ENCODE results near the gene MAP3K4. TPM values are rescaled to one million over a fixed set of nuclear protein-coding genes. Genes with fewer than 3 reads are reported as not detected.

MAP3K4 gene
- total RNA-seq, 1 donor from 2014 or later: 51.6 TPM

DNA sequence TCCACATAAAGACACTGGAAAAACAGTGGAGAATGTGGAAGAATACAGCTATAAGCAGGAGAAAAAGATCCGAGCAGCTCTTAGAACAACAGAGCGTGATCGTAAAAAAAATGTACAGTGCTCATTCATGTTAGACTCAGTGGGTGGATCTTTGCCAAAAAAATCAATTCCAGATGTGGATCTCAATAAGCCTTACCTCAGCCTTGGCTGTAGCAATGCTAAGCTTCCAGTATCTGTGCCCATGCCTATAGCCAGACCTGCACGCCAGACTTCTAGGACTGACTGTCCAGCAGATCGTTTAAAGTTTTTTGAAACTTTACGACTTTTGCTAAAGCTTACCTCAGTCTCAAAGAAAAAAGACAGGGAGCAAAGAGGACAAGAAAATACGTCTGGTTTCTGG, 57.1 kb downstream of the MAP3K4 start:
- Mint-ChIP-seq H3K9me3 (no peaks in the 10 kb centered on the region), H3K36me3 (peaks cover 28% of the 10 kb centered on the region), H3K27me3 (no peaks in the 10 kb centered on the region), H3K27ac (no peak overlapping the region), H3K4me1 (ENCODE audit: unreplicated experiment) (peaks cover 8% of the 10 kb centered on the region), H3K4me3 (no peak overlapping the region)
- TF ChIP-seq, protein P1, sequence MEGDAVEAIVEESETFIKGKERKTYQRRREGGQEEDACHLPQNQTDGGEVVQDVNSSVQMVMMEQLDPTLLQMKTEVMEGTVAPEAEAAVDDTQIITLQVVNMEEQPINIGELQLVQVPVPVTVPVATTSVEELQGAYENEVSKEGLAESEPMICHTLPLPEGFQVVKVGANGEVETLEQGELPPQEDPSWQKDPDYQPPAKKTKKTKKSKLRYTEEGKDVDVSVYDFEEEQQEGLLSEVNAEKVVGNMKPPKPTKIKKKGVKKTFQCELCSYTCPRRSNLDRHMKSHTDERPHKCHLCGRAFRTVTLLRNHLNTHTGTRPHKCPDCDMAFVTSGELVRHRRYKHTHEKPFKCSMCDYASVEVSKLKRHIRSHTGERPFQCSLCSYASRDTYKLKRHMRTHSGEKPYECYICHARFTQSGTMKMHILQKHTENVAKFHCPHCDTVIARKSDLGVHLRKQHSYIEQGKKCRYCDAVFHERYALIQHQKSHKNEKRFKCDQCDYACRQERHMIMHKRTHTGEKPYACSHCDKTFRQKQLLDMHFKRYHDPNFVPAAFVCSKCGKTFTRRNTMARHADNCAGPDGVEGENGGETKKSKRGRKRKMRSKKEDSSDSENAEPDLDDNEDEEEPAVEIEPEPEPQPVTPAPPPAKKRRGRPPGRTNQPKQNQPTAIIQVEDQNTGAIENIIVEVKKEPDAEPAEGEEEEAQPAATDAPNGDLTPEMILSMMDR (conservative IDR thresholded peaks at IDR 0.05): no peak
- no peak for DNase-seq (ENCODE audit: extremely low spot score, unreplicated experiment)

DNA sequence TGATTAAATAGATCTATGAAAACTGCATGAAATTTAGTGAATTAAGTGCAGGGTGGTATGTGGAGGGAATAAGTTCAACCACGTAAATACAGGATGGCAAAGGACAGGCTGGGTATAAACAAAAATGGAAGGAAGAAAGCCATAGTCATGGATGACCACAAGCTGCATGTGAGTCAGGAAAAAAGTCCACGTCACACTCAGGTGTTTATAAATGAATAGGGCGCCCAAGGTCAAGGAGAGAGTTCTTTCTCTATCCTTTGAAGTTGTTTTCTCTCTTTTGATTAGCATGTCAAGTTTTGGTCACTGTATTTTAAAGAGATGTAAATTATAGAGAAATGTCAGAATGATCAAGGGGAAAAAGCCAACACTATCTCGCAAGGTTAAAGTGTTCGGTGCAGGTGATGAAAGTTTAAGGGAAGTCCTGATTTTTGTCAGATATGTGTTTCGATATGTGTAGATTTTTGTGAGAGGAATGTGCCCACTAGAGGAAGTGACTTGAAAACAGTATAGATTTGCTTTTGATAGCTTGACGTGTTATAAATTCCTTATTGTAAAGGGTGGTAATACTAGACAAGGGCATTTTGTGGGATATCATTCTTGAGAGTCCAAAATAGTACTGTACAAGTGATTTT, 58.7 kb downstream of the MAP3K4 start:
- TF ChIP-seq, protein P1 (conservative IDR thresholded peaks at IDR 0.05): no peak
- DNase-seq (ENCODE audit: extremely low spot score, unreplicated experiment): no peak
- H3K9me3 Mint-ChIP-seq: no peaks in the 10 kb centered on the region
- peaks cover 8% of the 10 kb centered on the region for H3K4me1 Mint-ChIP-seq (ENCODE audit: unreplicated experiment)
- H3K4me3 Mint-ChIP-seq: no peak overlapping the region
- H3K27ac Mint-ChIP-seq: no peak overlapping the region
- H3K27me3 Mint-ChIP-seq: no peaks in the 10 kb centered on the region
- peaks cover 25% of the 10 kb centered on the region for H3K36me3 Mint-ChIP-seq

DNA sequence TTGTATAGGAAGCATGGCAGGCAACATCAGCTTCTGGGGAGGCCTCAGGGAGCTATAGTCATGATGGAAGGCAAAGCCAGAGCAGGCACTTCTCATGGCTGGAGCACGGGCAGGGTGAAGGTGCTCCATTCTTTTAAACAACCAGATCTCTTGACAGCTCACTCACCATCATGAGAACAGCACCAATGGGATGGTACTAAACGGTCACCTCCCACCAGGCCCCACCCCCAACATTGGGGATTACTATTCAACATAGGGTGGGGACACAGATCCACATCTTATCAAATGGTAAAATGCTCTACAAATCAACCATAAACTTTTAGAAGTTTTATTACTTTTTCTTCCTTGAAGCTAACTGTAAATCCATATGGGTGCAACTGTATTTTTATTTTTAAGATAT, 61.5 kb downstream of the MAP3K4 start:
- H3K4me3 Mint-ChIP-seq: no peak overlapping the region
- TF ChIP-seq, protein P1 (conservative IDR thresholded peaks at IDR 0.05): no peak

DNA sequence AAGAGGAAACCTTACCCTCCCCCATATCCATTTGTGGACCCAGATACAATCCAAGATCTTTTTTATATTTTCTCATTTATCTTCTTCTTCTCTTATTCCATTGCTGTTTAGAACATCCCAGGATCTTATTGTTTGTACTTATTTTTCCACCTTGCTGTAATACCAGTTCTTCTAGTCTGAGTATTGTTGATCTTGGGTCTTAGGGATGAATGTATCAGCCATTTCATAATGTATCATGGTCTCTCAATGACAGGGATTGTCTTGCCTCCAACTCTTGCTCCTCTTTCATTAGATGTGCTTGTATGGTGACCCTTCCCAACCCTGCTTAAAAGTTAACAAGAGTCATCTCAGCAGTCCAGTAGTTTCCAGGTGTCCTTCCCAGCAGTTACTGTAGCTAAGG, 63.3 kb downstream of the MAP3K4 start:
- no peak for DNase-seq (ENCODE audit: extremely low spot score, unreplicated experiment)
- Mint-ChIP-seq H3K9me3 (no peaks in the 10 kb centered on the region), H3K27ac (no peak overlapping the region), H3K36me3 (peaks cover 22% of the 10 kb centered on the region), H3K4me1 (ENCODE audit: unreplicated experiment) (no peaks in the 10 kb centered on the region), H3K27me3 (no peaks in the 10 kb centered on the region), H3K4me3 (no peak overlapping the region)
- TF ChIP-seq, protein P1 (conservative IDR thresholded peaks at IDR 0.05): no peak

More for the DNA sequence above, 61.5 kb downstream of the MAP3K4 start:
- peaks cover 4% of the 10 kb centered on the region for H3K4me1 Mint-ChIP-seq (ENCODE audit: unreplicated experiment)
- H3K27ac Mint-ChIP-seq: no peak overlapping the region
- no peak for DNase-seq (ENCODE audit: extremely low spot score, unreplicated experiment)
- H3K27me3 Mint-ChIP-seq: no peaks in the 10 kb centered on the region
- peaks cover 29% of the 10 kb centered on the region for H3K36me3 Mint-ChIP-seq
- no peaks in the 10 kb centered on the region for H3K9me3 Mint-ChIP-seq

DNA sequence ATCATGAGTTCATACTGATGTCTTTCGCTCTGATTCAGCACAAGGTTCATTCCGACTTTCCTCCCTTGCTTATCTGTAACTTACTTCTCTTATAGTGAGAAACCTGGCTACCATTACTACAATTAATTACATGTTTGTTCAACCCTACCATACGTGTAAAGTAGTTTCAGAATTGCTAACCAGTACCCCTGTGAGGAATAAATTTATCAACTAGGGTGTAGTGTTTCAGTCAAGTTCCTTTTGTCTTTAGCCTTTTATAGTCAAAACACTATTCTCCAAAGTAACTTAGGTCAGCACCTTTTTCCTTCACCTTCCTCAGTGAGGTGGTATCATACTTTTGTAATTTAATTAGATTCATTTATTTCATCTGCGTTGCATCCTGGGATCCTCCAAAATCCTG, 64.9 kb downstream of the MAP3K4 start:
- no peaks in the 10 kb centered on the region for H3K27me3 Mint-ChIP-seq
- TF ChIP-seq, protein P1 (conservative IDR thresholded peaks at IDR 0.05): no peak
- H3K4me1 Mint-ChIP-seq (ENCODE audit: unreplicated experiment): no peaks in the 10 kb centered on the region
- no peak for DNase-seq (ENCODE audit: extremely low spot score, unreplicated experiment)
- no peak overlapping the region for H3K4me3 Mint-ChIP-seq
- H3K27ac Mint-ChIP-seq: no peak overlapping the region
- H3K36me3 Mint-ChIP-seq: peaks cover 15% of the 10 kb centered on the region
- H3K9me3 Mint-ChIP-seq: no peaks in the 10 kb centered on the region
